Globus pallidus (tissue), 1 donor: Measurements from ENCODE around the gene LRRC53.

Experiments
- DNase-seq: peaks from one replicate; pipeline ENCODE4 v3.0.0-alpha.2; 2015; ENCODE audit warnings: low spot score

Gene LRRC53

DNA sequence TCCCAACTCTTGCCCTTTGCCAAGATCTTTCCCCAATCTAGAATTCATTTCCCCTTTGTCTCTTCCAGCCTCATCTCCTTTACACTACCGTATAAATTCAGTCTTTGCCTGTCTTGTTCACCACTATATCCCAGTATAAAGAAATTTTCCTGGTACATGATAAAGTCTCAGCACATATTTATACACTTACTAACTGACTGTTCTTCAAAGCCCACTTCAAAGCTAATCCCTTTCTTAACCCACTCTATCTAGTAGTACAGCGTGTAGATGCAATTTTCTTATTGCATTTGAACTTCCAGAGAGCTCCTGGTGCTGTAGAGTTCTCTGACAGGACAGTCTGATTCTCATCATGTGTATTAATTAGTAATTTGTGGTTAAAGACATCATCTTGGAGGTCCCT is 78.1 kb downstream of the LRRC53 start:
- DNase-seq, result no peak

DNA sequence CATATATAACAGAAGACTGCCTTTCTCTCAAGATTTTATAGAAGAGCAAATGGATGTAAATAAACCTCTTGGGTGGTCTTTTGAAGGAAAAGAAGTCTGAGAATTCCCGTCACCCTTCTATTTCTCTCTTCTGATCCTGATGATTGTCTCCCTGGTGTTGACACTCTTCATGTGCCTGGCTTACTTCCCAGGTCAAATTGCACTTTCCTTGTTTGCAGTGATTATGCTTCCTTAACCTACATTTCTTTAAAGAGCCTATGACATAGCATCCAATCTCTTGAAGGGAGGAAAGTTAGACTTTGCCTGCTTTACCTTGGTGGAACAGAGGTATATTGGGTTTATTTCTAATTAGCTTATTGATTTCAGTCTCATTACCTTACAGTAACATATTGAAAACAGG is 80.1 kb downstream of the LRRC53 start:
- no peak for DNase-seq

DNA sequence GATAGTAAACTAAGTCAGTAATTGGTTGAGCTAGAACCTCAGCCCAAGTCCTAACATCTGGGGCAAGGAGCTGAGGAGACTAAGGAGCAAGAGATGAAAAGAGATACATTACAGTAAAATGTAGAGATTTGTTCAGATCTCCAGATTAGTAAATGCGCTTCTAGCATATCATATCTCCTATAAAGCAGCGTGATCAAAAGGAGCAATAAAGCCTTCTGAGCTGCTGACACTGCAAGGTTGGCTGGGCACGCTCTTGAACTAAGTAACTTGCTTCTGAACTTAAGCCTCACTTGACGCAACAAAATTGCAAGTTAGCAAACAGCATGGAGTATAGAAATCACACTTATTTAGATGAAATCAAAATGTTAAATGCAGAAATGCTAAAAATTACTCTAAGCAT is 80.9 kb downstream of the LRRC53 start:
- no peak for DNase-seq

DNA sequence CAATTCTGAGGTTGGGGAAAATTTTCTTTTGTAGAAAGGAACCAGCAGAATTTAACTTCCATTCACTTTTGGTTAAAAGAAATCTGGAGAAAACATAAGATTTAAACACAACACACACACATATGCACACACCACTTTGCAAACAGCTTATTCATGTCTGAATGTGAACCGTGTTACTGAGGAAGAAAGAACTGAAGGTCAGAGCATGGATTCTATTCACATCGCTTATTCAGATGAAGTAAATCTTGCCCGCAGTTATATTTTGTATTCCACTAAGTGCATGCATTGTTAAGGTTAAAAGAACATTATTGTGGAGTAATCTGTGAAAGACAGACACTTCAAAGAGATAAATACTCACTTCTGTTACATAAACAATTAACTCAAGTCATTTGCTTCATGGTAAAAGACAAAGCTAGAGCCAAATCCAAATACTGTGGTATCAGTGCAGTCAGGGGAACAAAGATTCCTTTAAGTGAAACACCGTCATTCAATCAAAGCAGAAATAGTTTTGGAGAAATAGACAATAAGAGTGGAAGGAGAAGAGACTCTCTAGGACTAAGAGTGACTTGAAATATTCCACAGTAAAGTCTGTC is 82.0 kb downstream of the LRRC53 start:
- DNase-seq, result no peak

DNA sequence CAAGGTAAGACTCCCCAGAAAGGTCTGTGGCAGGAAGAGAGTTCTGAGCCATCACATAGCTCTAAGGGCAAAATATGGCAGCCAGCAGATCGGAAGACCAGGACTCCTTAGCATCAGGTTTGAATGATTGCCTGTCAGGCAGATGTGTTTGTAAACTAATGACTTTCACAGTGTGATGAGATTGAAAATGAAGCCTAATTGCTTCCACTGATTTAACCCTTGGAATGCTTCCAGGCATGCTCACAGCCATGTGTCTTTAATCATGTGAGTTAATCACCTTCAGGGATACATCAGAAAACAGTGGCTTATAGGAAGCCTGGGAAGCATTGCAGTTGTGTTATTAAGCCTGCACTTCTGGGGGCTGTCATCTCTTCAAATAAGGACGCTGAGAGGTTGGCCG is 82.8 kb downstream of the LRRC53 start:
- no peak for DNase-seq

DNA sequence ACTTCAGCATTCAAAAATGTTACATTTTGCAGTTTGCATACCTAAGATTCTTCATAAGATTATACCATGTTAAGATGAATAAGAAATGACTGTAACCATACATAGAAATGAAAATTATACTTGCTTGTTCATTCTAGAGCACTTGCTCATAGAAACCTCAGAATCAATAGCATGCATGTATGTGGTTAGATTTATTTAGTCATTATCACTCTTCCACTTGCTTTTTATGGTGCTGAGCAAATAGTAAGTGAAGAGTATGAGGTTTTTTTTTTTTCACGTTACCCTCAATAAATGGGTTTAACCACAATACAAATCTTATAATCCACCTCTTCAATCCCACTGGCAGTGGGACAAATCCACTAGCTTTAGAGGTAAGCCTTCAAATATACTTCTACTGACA is 84.7 kb downstream of the LRRC53 start:
- DNase-seq, result no peak

DNA sequence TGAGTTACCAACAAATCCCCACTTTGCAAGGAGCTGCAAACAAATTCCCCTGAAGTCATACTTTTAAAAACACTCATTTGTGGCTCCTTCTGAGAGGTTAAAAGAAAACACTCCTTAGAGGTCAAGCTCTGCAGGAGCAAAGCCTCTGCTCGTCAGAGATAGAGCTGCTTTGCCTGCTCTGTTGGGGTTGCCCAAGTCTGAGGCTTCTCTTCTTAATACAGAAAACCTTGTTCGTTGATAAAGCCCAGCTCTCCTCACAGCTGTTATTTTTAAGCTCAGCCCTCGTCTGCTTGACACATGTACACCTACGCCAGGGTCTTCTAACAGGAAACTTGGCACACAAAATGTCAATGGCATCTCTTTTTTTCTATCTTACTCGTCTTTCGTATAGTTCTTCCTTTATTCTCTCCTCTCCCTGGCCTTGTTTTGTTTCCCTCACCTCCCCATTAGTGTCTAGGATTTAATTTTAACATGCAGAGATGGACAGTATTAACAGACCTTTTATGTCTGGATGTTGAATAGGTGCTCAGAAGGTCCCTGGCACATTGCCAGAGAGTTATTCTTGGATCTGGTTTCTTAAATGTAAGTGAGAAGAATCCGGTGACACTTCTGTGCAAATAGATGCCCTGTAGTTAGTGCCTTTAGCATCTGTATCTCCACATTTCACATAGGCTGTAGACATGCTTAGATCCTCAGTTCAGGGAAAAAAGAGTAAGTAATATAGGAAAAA is 86.0 kb downstream of the LRRC53 start:
- no peak for DNase-seq

DNA sequence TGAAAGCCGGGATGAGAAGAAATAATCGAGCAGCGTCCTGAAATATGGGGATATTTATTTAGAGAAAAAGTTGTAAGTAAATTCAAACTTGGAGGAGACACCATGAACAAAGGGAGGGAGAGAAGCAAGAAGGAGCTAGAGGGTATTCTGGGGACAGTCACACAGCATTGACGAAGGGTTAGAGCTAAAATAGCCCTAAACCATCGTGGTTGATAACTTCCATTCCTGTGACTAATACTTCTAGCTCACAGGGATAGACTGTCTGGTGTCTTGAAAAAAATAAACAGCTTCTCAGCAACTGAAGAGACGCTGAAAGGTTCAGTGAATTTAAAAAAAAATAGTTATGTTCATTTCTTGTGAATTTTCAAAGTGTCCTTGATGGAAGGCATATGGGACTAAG is 86.7 kb downstream of the LRRC53 start:
- DNase-seq, result no peak

DNA sequence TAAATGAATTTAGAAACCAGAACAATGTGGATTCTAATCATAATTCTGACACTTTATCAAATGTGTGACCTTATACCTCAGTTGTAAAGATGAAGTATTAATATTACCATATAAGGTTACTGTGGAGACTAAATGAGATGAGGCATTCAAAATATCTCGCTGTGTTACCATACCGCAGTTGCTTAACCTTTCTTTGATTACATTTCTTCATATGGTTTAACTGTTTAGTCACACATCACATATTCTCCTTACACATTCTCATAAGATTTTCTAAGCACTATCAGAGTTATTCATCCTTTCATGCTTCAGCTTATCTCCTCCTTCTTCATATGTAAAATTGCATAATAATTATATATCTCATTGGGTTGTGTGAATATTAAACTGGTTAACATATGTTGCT is 88.9 kb downstream of the LRRC53 start:
- no peak for DNase-seq

DNA sequence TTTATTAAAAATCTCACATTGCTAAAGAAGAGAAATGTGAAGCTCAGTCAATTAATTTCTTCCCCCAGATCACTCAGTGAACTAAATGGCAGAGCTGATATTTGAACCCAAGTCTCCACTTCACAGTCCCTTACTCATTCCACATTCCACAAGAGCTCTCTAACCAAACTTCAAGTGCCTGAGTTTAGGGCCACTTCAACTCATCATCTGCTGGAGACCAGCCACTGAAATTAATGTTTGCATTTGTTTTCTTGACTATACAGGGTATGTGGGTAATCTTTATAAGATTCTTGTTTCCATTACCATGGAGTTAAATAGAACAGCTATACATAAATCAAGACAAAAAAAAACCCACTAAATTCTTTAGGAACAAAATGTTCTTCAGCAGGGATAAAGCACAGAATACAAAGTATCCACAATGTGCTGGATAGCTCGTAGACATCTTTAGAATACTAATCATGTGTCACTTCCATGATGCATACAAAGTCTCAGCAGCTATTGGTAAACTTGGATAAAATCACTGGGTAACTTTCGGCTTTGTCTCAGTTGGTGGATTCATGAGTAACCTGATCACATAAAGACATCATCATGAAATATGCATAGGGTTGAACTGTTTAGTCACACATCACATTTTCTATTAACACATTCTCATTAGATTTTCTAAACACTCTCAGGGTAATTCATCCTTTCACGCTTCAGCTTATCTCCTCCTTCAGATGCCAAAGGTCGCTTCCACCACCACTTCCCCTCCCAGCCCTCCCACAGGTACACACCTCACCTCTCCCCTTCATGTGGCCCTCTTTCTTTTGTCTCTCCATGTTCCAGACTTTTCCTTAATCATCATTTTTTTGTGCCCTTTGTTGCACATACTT is 89.8 kb downstream of the LRRC53 start:
- no peak for DNase-seq

DNA sequence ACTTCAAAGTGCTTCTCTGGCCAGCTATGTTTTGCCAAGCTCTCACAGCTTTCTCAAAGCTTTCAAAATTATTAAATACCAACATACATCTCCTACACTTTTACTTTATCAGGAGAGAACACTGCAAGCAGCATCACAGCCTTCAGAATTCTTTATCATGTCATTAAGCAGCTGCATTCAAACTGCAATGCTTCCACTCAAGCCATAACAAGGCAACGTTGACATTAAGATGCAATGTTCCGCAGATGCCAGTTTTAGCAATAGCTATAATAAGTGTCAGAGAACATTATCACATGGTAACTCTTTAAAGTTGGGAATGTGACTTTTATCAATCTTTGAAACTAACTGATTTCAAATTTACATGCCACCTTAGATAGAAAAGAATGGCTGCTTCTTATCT is 91.9 kb downstream of the LRRC53 start:
- DNase-seq, result no peak
